ENCODE results near the gene ELAVL2.

Gene ELAVL2

GRCh38 chr9:23826120-23826629 is at the start of gene ELAVL2:
TSS of gene ELAVL2 (minus strand) at chr9:23826240. CDS start at chr9:23762234, 64,006 bp downstream.
- no peak for DNase-seq (ENCODE audit: low spot score)

DNA sequence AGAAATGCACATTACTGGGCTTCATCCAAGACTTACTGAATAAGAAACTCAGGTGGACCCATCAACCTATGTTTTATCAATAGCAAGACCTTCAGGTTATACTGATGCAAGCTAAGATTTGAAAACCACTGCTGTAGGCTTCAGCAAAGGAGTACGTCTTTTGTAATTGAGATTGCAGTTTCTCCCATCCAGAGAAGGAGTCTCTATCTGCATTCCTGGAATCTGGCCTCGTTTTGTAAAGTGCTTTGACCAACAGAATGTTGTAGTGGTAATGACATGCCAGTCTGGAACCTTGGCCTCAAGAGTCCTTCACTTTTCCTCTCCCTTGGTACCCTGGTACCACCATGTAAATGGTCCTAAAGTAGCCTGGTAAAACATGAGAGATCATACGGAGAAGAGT is 32.2 kb upstream of the ELAVL2 start:
- no peak for DNase-seq (ENCODE audit: low spot score)

DNA sequence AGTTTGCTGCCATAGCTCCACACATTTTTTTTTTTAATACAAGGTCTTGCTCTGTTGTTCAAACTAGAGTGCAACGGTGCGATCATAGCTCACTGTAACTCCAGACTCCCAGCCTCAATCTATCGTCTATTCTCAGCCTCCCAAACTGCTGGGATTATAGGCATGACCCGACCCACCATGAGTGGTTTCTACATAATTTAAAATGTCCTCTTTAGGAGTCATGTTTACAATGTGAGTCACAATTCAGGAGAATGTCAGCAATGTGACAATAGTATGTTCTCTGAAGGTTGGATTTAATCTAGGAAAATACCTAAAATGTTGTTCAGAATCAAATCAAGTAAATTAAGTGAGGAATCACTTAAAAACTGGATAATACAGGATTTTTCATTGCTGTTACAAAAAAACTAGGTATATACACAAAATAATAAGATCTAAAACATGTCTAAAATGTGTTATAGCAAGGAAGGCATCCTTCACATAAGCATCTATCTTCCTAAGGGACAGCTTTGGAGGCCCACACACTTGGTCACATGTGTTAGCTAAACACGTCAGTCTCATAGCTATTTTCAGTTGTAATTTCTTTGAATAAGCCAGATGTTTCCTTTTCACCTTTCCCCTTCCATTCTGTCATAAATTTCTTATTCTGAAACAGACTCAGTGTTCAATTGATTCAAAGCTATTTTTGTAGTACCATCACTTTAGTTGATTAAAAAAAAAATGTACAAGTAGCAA is 30.0 kb upstream of the ELAVL2 start:
- no peak for DNase-seq (ENCODE audit: low spot score)

DNA sequence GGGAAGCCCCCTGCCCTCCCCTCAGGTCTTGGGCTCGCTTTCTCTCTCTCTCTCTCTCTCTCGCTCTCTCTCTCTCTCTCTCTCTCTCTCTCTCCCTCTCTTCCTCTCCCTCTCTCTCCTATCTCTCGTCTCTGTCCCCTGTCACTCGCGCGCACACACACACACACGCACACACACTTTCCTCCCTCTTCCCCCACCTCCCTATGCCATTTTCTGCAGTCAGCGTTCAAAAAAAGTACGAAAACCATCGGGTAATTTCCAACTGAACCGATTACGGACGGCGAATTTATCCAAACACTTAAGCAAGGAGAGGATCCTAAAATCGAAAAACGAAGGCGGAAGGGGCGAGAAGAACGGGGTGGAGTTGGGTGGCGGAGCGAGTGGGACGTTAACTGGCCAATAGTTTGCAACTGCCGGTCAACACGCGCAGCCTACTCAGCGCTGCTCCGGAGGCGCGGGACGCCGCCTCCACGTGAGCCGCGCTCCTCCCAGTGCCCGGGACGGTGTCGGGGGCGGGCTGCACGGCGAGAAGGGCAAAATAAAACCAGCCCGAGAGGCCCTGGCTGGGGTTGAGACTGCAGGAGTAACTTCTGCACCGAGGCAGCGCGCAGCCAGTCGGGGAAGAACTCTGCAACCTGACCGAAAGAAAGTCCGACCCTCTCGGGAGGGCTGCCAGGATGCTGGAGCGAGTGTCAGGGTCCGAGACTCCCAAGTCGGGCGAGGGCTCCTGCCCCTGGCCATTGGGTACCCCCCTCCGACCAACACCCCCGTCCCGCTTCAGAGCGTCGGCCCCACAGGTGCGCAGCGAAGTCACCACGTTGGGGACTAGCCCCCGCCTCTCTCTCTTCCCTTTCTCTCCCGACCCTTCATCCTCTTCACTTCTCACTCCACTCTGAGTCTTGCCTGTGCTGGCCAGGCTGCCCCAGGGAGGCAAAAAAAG is 24.9 kb upstream of the ELAVL2 start:
- no peak for DNase-seq (ENCODE audit: low spot score)

DNA sequence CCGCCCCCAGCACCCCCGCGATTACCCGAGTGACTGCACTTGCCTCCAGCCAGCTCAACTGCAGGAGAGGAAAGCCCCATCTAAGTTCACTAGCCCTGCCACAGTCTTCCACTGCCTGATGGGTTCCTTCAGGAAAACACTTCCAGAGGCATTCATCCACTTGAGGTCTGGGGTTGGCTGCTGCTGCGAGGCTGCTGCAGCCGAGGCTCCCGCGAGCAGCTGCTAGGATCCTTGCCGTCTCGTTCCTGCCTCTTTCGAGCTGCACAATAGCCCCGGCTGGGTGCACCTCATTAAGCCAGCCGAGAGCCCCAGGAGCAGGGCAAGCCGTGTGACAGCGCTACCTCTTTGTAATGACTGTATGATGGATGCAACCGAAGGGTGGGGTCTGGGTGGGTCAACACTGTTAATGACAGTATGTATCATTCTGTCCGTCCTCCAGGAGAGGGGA is 24.2 kb upstream of the ELAVL2 start:
- no peak for DNase-seq (ENCODE audit: low spot score)

GRCh38 chr9:23849379-23850035 is 23.5 kb upstream of the ELAVL2 start:
- no peak for DNase-seq (ENCODE audit: low spot score)

GRCh38 chr9:23842565-23843129 is 16.6 kb upstream of the ELAVL2 start:
- DNase-seq (ENCODE audit: low spot score): no peak

DNA sequence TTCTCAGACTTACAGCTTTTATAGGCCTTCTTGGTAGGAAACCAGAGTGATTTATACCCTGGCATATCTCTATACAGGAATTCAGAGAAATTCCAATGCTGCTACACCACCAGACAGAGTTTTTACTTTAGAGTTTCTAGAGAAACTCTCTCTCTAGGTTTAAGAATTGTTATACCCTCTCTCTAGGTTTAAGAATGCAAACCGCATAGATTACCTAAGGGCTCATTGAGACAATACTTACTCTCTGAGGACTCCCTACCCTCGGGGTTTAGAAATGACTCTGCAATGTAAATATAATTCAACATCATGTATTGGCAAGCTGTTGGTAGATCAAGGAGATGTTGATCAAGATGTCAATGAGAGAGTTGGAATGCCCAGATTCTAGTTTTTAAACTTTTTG is 15.3 kb upstream of the ELAVL2 start:
- DNase-seq (ENCODE audit: low spot score): no peak

DNA sequence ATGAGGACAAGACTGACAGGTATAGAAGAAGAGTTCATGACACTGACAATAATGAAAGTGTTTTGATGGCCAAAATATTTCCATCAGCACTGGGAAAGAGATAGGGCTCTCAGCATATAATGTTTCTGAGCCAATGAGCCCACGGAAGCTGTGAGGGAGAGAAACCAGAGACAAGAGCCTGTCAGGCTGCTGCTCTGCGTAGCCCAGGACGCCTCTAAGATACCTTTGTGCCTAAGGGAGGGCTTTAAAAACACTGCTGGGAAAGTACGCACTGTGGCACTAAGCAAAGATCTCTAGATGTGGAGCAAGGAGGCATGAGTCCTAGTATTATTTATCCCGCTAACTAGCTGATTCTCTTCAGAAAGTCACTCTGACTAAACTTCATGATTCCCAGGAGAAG is 11.0 kb upstream of the ELAVL2 start:
- DNase-seq (ENCODE audit: low spot score): no peak

DNA sequence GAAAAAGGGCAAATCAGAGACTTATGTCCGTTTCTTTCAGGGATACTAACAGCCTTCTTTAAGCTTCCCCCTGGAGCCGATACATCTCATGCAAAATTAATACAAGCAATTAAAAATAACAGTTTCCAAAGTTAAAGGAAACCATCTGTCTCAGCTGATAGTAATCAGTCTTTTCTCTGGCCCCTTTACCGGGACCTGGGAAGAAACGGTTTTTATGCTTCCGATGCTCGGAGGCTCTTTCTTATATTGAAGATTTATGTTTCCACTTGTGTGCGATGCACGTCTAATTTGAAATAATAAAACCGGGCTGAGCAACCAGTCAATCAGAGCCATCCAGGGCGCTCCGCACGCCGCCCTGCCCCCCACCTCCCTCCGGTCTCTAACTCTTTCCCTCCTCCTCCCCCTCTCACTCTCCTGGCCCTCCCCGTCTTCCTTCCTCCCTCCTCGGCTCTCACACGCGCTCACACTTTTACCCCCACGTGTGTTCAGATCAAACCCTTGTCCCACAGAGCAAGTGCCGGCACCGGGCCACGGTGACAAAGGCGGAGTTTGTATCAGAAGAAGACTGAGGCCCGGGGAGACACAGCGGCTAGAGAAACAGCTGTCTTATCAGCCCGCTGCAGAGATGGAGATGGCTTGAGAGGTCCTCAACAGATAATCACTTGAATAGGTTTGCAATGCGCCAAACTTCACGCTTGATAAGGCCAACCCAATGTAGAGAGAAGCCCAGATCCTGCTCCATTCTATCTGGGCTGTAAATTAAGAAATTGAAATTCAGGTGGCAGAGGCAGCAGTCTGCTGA is 5.1 kb upstream of the ELAVL2 start:
- DNase-seq (ENCODE audit: low spot score): no peak

DNA sequence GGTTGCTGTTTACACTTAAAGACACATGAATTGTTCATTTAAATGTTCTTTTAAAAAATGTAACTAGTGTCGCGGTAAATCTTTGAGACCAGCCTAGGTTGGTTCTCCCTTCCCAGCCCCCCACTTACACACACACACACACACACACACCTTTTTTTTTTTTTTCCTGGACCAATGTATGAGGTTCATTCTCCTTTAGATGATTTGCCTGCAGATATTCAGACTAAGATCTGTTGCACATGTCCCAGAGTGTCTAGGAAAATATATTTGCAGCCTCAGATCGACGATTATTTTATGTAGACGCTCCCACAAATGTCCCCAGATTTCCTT is 4.4 kb upstream of the ELAVL2 start:
- no peak for DNase-seq (ENCODE audit: low spot score)

DNA sequence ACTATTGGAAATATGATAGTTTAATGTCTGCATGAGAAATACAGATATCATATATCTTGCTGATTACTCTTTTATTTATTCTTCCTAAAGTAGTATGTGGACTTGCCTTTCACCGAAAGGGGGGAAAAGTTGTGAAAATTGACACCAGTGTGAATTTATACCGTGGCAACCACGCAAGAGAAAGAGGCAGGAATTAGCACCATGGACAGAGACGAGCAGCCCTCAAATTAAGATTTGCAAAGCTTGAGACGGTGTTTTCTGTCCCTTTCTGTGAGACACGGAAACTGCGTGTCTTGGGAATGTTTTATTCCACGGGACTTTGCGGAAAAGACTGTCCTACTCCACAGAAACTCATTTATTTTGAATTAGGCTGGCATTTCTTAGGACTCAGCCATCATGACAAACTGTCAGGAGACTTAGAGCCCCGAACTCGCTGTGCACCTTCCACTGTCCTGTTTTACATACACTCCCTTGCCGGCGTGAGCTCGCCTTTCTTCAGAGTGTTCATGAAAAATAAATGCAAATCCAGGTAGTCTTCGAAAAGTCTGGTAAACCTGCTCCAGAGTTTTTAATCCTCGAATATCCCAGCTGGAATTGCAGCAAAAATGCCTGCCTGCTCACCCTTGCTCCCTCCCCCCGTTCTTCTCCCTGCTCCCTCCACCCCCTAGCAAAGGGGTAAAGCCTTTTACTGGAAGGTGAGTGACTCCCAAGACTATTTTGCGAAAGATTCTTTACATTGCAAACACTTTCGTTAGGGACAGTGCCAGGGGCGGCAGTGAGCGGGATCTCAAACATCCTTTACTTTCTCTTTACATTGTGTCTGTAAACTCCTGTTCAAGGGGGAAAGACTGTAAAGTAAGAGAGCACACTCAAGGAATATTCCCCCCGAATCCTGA is 3.8 kb upstream of the ELAVL2 start:
- no peak for DNase-seq (ENCODE audit: low spot score)

DNA sequence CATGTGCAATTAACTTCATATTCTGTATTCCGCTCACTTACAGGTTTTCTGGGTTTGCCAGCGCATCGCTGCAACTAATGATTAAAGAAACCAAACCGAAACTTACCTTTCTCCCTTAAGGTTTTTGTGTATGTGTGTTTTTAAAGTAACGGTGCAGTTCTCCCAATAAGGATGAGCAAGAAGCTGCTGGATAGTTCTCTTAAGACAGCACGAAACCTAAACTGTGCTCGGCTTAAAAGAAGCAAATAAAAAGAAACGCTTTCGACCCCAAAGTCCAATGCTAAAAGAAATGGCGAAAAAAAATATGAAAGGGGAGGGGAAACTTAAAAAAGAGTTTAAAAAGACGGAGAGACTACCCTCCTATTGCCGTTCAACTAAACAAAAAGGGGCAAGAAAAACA is 340 bp downstream of the ELAVL2 start:
- DNase-seq (ENCODE audit: low spot score): no peak

- DNase-seq (ENCODE audit: low spot score): no peak
Measured at GRCh38 chr9:23824830-23825591, 1.0 kb downstream of the ELAVL2 start.

GRCh38 chr9:23823986-23824829 is 1.8 kb downstream of the ELAVL2 start:
- no peak for DNase-seq (ENCODE audit: low spot score)

GRCh38 chr9:23823269-23823668 is 2.8 kb downstream of the ELAVL2 start:
- no peak for DNase-seq (ENCODE audit: low spot score)

- DNase-seq (ENCODE audit: low spot score): no peak
Measured at GRCh38 chr9:23822261-23823169, 3.5 kb downstream of the ELAVL2 start.

All from HuH-7 (cell line).